Heart left ventricle (tissue), 16 donors: ENCODE results near the gene COL4A5. TPM values are rescaled to one million over a fixed set of nuclear protein-coding genes. Genes with fewer than 3 reads are reported as not detected.

Source experiments
- ATAC-seq, 4 donors: fragments of 200-7000 bp; cut with Tn5 transposase; one replicate each; pipeline ENCODE4 v1.9.1; 2020 to 2022; ENCODE audit warnings: moderate library complexity in 4 of 4, mild to moderate bottlenecking in 3 of 4, moderate number of reproducible peaks in 1 of 4
- DNase-seq, 5 donors: peaks; one replicate each; pipeline ENCODE4 v3.0.0-alpha.2; 2020
- H3K27ac ChIP-seq, 12 donors: fragments of 200-600 bp; sonication (generic) in 4 of 12; one replicate each; pipeline versions ENCODE4 v1.5.0 to v1.8.0; 2016 to 2022; ENCODE audit warnings: mild to moderate bottlenecking in 2 of 12
- H3K27me3 ChIP-seq, 9 donors: fragments of 200-600 bp; sonication (generic) in 2 of 9; one replicate each; pipeline versions ENCODE4 v1.5.1 to v1.8.0; 2016 to 2022; ENCODE audit warnings: mild to moderate bottlenecking in 3 of 9
- H3K36me3 ChIP-seq, 9 donors: fragments of 200-600 bp; sonication (generic) in 2 of 9; one replicate each; pipeline versions ENCODE4 v1.5.0 to v1.8.0; 2018 to 2022; ENCODE audit warnings: mild to moderate bottlenecking in 2 of 9
- H3K4me1 ChIP-seq, 12 donors: fragments of 200-600 bp; sonication (generic) in 4 of 12; one replicate each; pipeline versions ENCODE4 v1.5.0 to v1.8.0; 2016 to 2022; ENCODE audit warnings: mild to moderate bottlenecking in 3 of 12
- H3K4me3 ChIP-seq, 12 donors: fragments of 200-600 bp; sonication (generic) in 4 of 12; one replicate each; pipeline versions ENCODE4 v1.5.0 to v1.8.0; 2017 to 2022; ENCODE audit warnings: mild to moderate bottlenecking in 9 of 12, moderate library complexity in 4 of 12
- H3K9me3 ChIP-seq, 12 donors: fragments of 200-600 bp; sonication (generic) in 4 of 12; one replicate each; pipeline versions ENCODE4 v1.5.0 to v1.8.0; 2016 to 2022; ENCODE audit warnings: mild to moderate bottlenecking in 1 of 12
- POLR2A ChIP-seq, 2 donors: fragments of 450-650 bp; IDR thresholded peaks; one replicate each; pipeline ENCODE4 v1.6.1; 2017; ENCODE audit warnings: antibody characterized with exemption in 2 of 2, mild to moderate bottlenecking in 2 of 2, moderate library complexity in 2 of 2
- WGBS, 4 donors: extraction: QIAGEN DNeasy Blood & Tissue Kit in 2 of 4; methylation state at CpG; one replicate each; pipeline versions ENCODE4 v1.1.5 to v1.1.7; 2013 to 2018; 5-methylcytosine and 5-hydroxymethylcytosine counted together
- intact Hi-C, 10 donors: fragments of 100-400 bp; cut with DNase I; formaldehyde crosslinking; loops; one replicate each; pipeline versions ENCODE4 v1.11.1 to v1.14.2; 2022
- polyA plus RNA-seq, 2 donors: library from polyadenylated mRNA; stranded (reverse); fragments of 200-250 nt; gene quantifications; one replicate each; pipeline ENCODE4 v1.2.3, GENCODE V29; 2013
- total RNA-seq, 9 donors: library from RNA; depleted of rRNA in 2 of 9; stranded (reverse); fragments of >200 nt in 2 of 9; fragmentation: NEBNext Ultra II Directional in 3 of 9; extraction: Animal tissue kit (Norgen Biotek cat#: 25700) in 3 of 9; gene quantifications; one replicate each; pipeline versions ENCODE4 v1.1.0 to v1.2.4, GENCODE V29; 2016 to 2023
- TF ChIP-seq, protein P1 (sequence below), 12 donors: fragments of 200-600 bp; sonication (generic) in 4 of 12; IDR thresholded peaks; one replicate each; pipeline versions ENCODE4 v1.5.0 to v1.8.0; 2018 to 2022; ENCODE audit warnings: antibody characterized with exemption in 12 of 12, mild to moderate bottlenecking in 5 of 12
- donor health status: ischemic (EF 13 %, LVEDD 7.1; RV severe dilation, severe dysfunction).
- donor health status: healthy with polysubstance abuse.
- donor health status: DM: no; HTN: yes; CAD: no.
- donor health status: DM: no; HTN: no; CAD: no.
- donor health status: ischemic (EF 25% LVEDD 6.9; RV normal size, moderate dysfunction).
- donor health status: ischemic (EF 25% LVEDD 5.7; RV mildly dilated, moderate dysfunction).
- donor health status: healthy.
- donor health status: DM: yes; HTN: yes; CAD: no.
- donor health status: ischemic (EF 35%, LVEDD 5.7; RV mildly dilated, moderate dysfunction).
- donor health status: nonischemic (EF 11% LVEDD 7.7; RV severe dilation, severe dysfunction).
- donor health status: DM: yes; HTN: yes; CAD: no.
- donor health status: PGD.
- donor health status: ischemic (EF 29% LVEDD 5.4; RV normal size, mild dysfunction).
- donor health status: nonischemic (EF 23%, LVEDD 6.1; RV moderate dilation, normal function).

COL4A5 gene
- total and polyA plus RNA-seq, 11 donors: 4.0 to 12.7 (median 7.7) TPM

DNA sequence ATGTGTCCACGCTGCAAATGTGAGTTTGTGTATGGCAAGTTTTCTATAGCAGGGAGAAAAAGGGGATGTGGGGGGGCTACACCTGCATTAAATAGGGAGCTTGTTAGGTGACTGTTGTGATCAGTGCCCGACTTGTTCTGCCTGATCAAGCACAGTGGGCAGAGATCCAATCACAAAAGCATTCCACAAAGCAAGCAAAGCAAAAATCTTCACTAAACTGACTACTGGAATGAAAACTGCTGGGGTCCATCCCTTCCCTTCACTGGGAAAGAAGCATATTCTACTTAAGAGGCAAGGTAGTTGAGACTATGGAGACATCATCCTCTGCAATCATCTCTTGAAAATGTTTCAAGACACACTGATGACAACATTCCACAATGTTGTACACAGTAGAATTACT is 291.5 kb downstream of the COL4A5 start:
- ATAC-seq: no peak
- Histone ChIP-seq H3K9me3 (no peaks in the 10 kb centered on the region), H3K36me3 (no peaks in the 10 kb centered on the region), H3K27me3 (peaks cover 0 to 81% (median 30%) of the 10 kb centered on the region in 9 donors), H3K4me1 (peaks cover 0 to 1% (median 0%) of the 10 kb centered on the region in 12 donors), H3K27ac (no peak overlapping the region), H3K4me3 (no peak overlapping the region)
- intact Hi-C loops: no loop called here
- DNase-seq: no peak
- no peak for TF ChIP-seq POLR2A (IDR thresholded peaks at IDR 0.05)
- TF ChIP-seq, protein P1, sequence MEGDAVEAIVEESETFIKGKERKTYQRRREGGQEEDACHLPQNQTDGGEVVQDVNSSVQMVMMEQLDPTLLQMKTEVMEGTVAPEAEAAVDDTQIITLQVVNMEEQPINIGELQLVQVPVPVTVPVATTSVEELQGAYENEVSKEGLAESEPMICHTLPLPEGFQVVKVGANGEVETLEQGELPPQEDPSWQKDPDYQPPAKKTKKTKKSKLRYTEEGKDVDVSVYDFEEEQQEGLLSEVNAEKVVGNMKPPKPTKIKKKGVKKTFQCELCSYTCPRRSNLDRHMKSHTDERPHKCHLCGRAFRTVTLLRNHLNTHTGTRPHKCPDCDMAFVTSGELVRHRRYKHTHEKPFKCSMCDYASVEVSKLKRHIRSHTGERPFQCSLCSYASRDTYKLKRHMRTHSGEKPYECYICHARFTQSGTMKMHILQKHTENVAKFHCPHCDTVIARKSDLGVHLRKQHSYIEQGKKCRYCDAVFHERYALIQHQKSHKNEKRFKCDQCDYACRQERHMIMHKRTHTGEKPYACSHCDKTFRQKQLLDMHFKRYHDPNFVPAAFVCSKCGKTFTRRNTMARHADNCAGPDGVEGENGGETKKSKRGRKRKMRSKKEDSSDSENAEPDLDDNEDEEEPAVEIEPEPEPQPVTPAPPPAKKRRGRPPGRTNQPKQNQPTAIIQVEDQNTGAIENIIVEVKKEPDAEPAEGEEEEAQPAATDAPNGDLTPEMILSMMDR (IDR thresholded peaks at IDR 0.05): no peak
- WGBS, 4 donors: 14 to 23% (median 18%) methylated on average over 2 of the region's 2 CpGs

DNA sequence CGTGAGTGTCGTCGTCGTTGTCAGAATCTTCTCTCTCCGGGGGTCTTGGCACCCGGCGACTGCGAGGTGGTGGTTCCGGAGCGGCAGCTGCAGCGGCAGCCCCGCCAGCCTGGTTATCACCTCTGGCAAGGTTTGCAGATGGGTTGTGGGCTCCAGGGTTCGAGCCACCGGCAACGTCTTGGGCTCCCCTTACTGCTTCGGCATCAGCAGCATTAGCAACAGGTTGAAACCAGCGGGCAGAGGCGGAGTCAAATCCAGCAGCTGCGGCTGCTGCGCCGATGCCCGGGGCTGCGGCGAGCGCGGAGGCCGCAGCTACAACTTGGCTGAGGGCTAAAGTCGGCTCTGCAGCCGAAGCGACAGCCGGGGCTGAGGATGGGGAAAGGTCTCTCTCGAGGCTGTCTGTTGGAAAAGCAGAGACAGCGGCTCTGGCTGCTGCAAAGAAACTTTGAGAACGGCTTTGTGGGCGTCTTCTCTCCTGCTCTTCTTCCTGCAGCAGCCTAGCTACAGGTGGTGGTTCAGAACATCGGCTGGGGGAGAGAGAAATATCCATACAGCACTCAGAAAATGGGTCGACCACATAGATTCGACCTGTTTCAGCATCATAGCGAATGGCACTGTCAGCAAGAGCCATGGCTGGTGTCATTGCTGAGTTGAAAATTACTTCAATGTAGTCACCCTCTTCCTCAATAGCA is 293.1 kb downstream of the COL4A5 start:
- H3K36me3 ChIP-seq: no peaks in the 10 kb centered on the region
- H3K27me3 ChIP-seq: peaks cover 0 to 92% (median 30%) of the 10 kb centered on the region in 9 donors
- no peaks in the 10 kb centered on the region for H3K9me3 ChIP-seq
- WGBS, 4 donors: 5 to 24% (median 13%) methylated on average over 27 to 39 of the region's 39 CpGs
- TF ChIP-seq, protein P1 (IDR thresholded peaks at IDR 0.05): no peak
- no peak for TF ChIP-seq POLR2A (IDR thresholded peaks at IDR 0.05)
- no peak overlapping the region for H3K4me3 ChIP-seq
- ATAC-seq (no peak), DNase-seq (peak in 2 of 5 donors; percentile 15 to 38)
- intact Hi-C loops: no loop called here
- no peak overlapping the region for H3K27ac ChIP-seq
- H3K4me1 ChIP-seq: peaks cover 0 to 13% (median 0%) of the 10 kb centered on the region in 12 donors

DNA sequence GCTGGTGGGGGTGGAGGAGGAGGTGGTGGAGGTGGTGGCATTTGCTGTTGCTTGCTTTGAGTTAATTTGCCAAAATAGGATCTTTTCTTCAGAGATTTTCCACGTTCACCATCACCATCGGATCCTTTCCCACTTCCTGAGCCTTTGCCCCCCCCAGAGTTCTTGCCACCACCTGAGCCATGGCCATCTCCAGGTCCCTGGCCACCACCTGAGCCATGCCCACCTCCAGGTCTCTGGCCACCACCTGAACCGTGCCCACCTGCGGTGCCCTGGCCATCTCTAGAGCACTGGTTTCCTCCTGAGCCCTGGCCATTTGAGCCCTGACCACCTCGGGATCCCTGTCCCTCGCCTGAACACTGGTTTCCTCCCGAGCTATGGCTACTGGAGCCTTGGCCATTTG is 294.8 kb downstream of the COL4A5 start:
- no peak for ATAC-seq
- Histone ChIP-seq H3K27me3 (peaks cover 0 to 93% (median 30%) of the 10 kb centered on the region in 9 donors), H3K9me3 (no peaks in the 10 kb centered on the region), H3K27ac (no peak overlapping the region), H3K4me3 (no peak overlapping the region), H3K36me3 (no peaks in the 10 kb centered on the region), H3K4me1 (peaks cover 0 to 13% (median 0%) of the 10 kb centered on the region in 12 donors)
- no peak for TF ChIP-seq POLR2A (IDR thresholded peaks at IDR 0.05)
- TF ChIP-seq, protein P1 (IDR thresholded peaks at IDR 0.05): no peak
- 65 to 77% (median 70%) methylated on average over 7 of the region's 7 CpGs for WGBS, 4 donors
- intact Hi-C loops: no loop called here
- DNase-seq: no peak

DNA sequence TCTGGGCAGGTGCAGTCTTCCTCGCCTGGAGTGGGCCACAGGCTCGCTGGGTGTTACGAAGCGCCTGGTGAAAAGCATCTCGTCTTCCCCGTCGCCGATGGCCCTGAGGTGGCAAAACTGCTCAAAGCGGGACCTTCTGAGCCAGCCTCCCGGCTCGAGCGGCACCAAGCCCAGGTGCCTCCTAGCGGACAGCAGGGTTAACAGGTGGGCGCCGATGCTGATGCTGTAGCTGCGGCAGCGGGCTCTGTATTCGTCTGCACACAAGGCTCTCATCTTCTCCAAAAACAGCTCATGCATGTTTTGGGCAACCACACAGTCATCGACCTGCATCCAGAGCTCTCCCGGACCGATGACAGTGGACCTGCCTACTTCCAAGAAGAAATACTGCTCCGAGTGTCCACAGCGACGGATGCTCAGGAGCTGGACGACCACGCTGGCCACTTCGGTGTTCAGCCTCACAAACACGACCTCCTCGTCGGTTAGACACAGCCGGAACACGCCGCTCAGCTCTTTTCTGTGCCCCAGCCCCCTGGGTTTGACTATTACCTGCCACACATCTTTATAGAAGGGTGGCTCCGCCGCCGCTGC is 295.5 kb downstream of the COL4A5 start:
- TF ChIP-seq, protein P1 (IDR thresholded peaks at IDR 0.05): no peak
- no peak for TF ChIP-seq POLR2A (IDR thresholded peaks at IDR 0.05)
- peak overlapping the region in 2 of 12 donors; percentile 32 to 41 for H3K4me3 ChIP-seq
- H3K27me3 ChIP-seq: peaks cover 0 to 95% (median 30%) of the 10 kb centered on the region in 9 donors
- intact Hi-C loops: no loop called here
- WGBS, 4 donors: 4 to 53% (median 16%) methylated on average over 20 to 36 of the region's 36 CpGs
- no peaks in the 10 kb centered on the region for H3K36me3 ChIP-seq
- peaks cover 0 to 13% (median 0%) of the 10 kb centered on the region in 12 donors for H3K4me1 ChIP-seq
- ATAC-seq (no peak), DNase-seq (peak in 1 of 5 donors; percentile 35)
- no peaks in the 10 kb centered on the region for H3K9me3 ChIP-seq
- no peak overlapping the region for H3K27ac ChIP-seq
